HCT116 (cell line): ENCODE measurements around the gene KIFC1. TPM values are rescaled to one million over a fixed set of nuclear protein-coding genes. Genes with fewer than 3 reads are reported as not detected.

ENCODE experiments used
- ATAC-seq: fragments of 200-7000 bp; cut with Tn5 transposase; 2 replicates; pipeline ENCODE4 v1.9.1; 2020; ENCODE audit warnings: mild to moderate bottlenecking, moderate library complexity
- BruUV-seq: library from RNA; stranded (reverse); fragments of 400-500 nt; replicated peaks from 2 replicates; lab custom pipeline; 2021; lab: Mats Ljungman, UMichigan
- CTCF ChIA-PET: fragments of 300-600 bp; sonication (Branson Sonifier 250); formaldehyde crosslinking; loops from one replicate; lab custom pipeline; 2021; ENCODE audit warnings: antibody characterized with exemption; lab: Charles Lee
- POLR2A ChIA-PET: fragments of 300-600, 350-600 bp; sonication (Branson Sonifier 250); formaldehyde crosslinking; loops from one replicate; lab custom pipeline; 2021; ENCODE audit warnings: antibody characterized with exemption; lab: Charles Lee
- RAD21 ChIA-PET, 2 experiments: fragments of 300-600 bp; sonication (Branson Sonifier 250); formaldehyde crosslinking; loops; one replicate each; lab custom pipeline; 2023; ENCODE audit warnings: low total read pairs in 2 of 2; ENCODE audit not compliant: uncharacterized antibody in 2 of 2, unreplicated experiment in 2 of 2, low non-redundant PET in 1 of 2; lab: Charles Lee
- DNase-seq: peaks from one replicate; pipeline ENCODE4 v3.0.0-alpha.2; 2010; ENCODE audit warnings: low read depth, low spot score
- H2AFZ ChIP-seq: fragments of 200-600 bp; shearing (Covaris generic), sonication (generic); 2 replicates; pipeline ENCODE4 v1.6.1; 2017; ENCODE audit warnings: low read depth, mixed run types, mixed read lengths, antibody characterized with exemption, low read length; ENCODE audit not compliant: poor library complexity, severe bottlenecking
- H3K27ac ChIP-seq: 2 replicates; pipeline ENCODE4 v1.5.1; 2012; ENCODE audit warnings: low read depth, low read length
- H3K27me3 ChIP-seq: fragments of 200-600 bp; sonication (generic); 2 replicates; pipeline ENCODE4 v1.6.1; 2016; ENCODE audit warnings: mixed run types, low read length, mixed read lengths; ENCODE audit not compliant: insufficient read depth
- H3K36me3 ChIP-seq, 2 experiments: fragments of 200-500 bp in 1 of 2; fragments of 200-600 bp in 1 of 2; sonication (Bioruptor generic) in 1 of 2; sonication (generic) in 1 of 2; 2 replicates each; pipeline versions ENCODE4 v1.5.1 to v1.6.1; 2014 to 2016; ENCODE audit warnings: low read length in 2 of 2, inconsistent platforms in 1 of 2, mixed read lengths in 1 of 2, mixed run types in 1 of 2; ENCODE audit not compliant: insufficient read depth in 2 of 2, control insufficient read depth in 1 of 2
- H3K4me1 ChIP-seq, 2 experiments: fragments of 200-600 bp in 1 of 2; sonication (generic) in 1 of 2; 2 replicates each; pipeline versions ENCODE4 v1.5.1 to v1.6.1; 2012 to 2017; ENCODE audit warnings: low read length in 2 of 2, inconsistent platforms in 1 of 2, mild to moderate bottlenecking in 1 of 2, mixed read lengths in 1 of 2, mixed run types in 1 of 2, moderate library complexity in 1 of 2; ENCODE audit not compliant: insufficient read depth in 2 of 2, control insufficient read depth in 1 of 2
- H3K4me2 ChIP-seq: fragments of 200-600 bp; sonication (generic); 2 replicates; pipeline ENCODE4 v1.6.1; 2017; ENCODE audit warnings: mixed run types, low read length, mixed read lengths
- H3K4me3 ChIP-seq, 2 experiments: fragments of 200-600 bp in 1 of 2; sonication (generic) in 1 of 2; replicated peaks in 1 of 2; 2 replicates each; pipeline ENCODE4 v1.5.1; 2011 to 2016; ENCODE audit warnings: low read length in 2 of 2, control low read depth in 1 of 2, low read depth in 1 of 2, mild to moderate bottlenecking in 1 of 2, mixed read lengths in 1 of 2, mixed run types in 1 of 2
- H3K79me2 ChIP-seq: fragments of 200-600 bp; sonication (generic); 2 replicates; pipeline ENCODE4 v1.6.1; 2017; ENCODE audit warnings: mild to moderate bottlenecking, mixed run types, low read length, moderate library complexity, mixed read lengths; ENCODE audit not compliant: insufficient read depth
- H3K9ac ChIP-seq: fragments of 200-600 bp; sonication (generic); 2 replicates; pipeline ENCODE4 v1.6.1; 2016; ENCODE audit warnings: low read length, mixed read lengths
- H3K9me2 ChIP-seq: fragments of 200-600 bp; sonication (generic), shearing (Covaris generic); 2 replicates; pipeline ENCODE4 v1.6.1; 2017; ENCODE audit warnings: mixed run types, mild to moderate bottlenecking, moderate library complexity; ENCODE audit not compliant: insufficient read depth
- H3K9me3 ChIP-seq, 2 experiments: fragments of 200-500 bp in 1 of 2; fragments of 200-600 bp in 1 of 2; sonication (Bioruptor generic) in 1 of 2; sonication (generic) in 1 of 2; 2 replicates each; pipeline ENCODE4 v1.6.1; 2014 to 2017; ENCODE audit warnings: low read length in 2 of 2, mixed read lengths in 2 of 2, inconsistent platforms in 1 of 2, low read depth in 1 of 2, mild to moderate bottlenecking in 1 of 2, mixed run types in 1 of 2, moderate library complexity in 1 of 2; ENCODE audit not compliant: control insufficient read depth in 1 of 2, insufficient read depth in 1 of 2
- H4K20me1 ChIP-seq: fragments of 200-600 bp; sonication (generic), shearing (Covaris generic); 2 replicates; pipeline ENCODE4 v1.6.1; 2017; ENCODE audit warnings: mixed run types, mild to moderate bottlenecking, moderate library complexity; ENCODE audit not compliant: insufficient read depth
- ATF3 ChIP-seq: IDR thresholded peaks from 2 replicates; pipeline ENCODE4 v1.6.1; 2012
- CBX3 ChIP-seq: IDR thresholded peaks from 2 replicates; pipeline ENCODE4 v1.6.1; 2012; ENCODE audit warnings: low read depth
- FOSL1 ChIP-seq: IDR thresholded peaks from 2 replicates; pipeline ENCODE4 v1.6.1; 2012; ENCODE audit warnings: low read depth
- MAX ChIP-seq: IDR thresholded peaks from 2 replicates; pipeline ENCODE4 v1.6.1; 2012
- POLR2A ChIP-seq: IDR thresholded peaks from 2 replicates; pipeline ENCODE4 v1.7.0; 2011; ENCODE audit warnings: borderline replicate concordance; ENCODE audit not compliant: insufficient read depth, insufficient read length; ENCODE audit errors: extremely low read depth
- POLR2AphosphoS5 ChIP-seq: IDR thresholded peaks from 2 replicates; pipeline ENCODE4 v1.6.1; 2011; ENCODE audit warnings: mild to moderate bottlenecking, low read depth, low read length, moderate library complexity
- RAD21 ChIP-seq: IDR thresholded peaks from 2 replicates; pipeline ENCODE4 v1.6.1; 2012; ENCODE audit warnings: low read depth, mild to moderate bottlenecking
- SIN3A ChIP-seq: IDR thresholded peaks from 2 replicates; pipeline ENCODE4 v1.6.1; 2012; ENCODE audit warnings: low read depth
- SP1 ChIP-seq: IDR thresholded peaks from 2 replicates; pipeline ENCODE4 v1.6.1; 2012; ENCODE audit warnings: low read depth
- SRF ChIP-seq: IDR thresholded peaks from 2 replicates; pipeline ENCODE4 v1.6.1; 2012; ENCODE audit warnings: low read depth
- ZBTB33 ChIP-seq: IDR thresholded peaks from 2 replicates; pipeline ENCODE4 v1.6.1; 2011; ENCODE audit warnings: mild to moderate bottlenecking, low read length, moderate library complexity; ENCODE audit not compliant: insufficient replicate concordance; ENCODE audit errors: extremely low read depth
- ZFX ChIP-seq: fragments of 450-650 bp; IDR thresholded peaks from 2 replicates; pipeline ENCODE4 v1.6.1; 2017
- intact Hi-C: fragments of 100-400 bp; cut with micrococcal nuclease; formaldehyde crosslinking; loops from 2 replicates; pipeline ENCODE4 v1.10.0; 2022
- total RNA-seq: library from RNA; stranded (reverse); gene quantifications from one replicate; pipeline ENCODE4 v1.2.1, GENCODE V29; 2021; ENCODE audit not compliant: unreplicated experiment

The KIFC1 gene
- total RNA-seq, 1 experiment from 2014 or later = 84.7 TPM

GRCh38 chr6:33452496-33452895 lies 60.9 kb downstream of the KIFC1 start:
- Histone ChIP-seq H2AFZ (no peak overlapping the region), H3K4me3 (no peak overlapping the region), H3K36me3 (peaks cover 4 to 14% of the 10 kb centered on the region in 2 experiments; a peak in 3 of 4 replicates), H3K9me2 (no peaks in the 10 kb centered on the region), H4K20me1 (no peaks in the 10 kb centered on the region), H3K4me1 (peaks cover 5 to 11% of the 10 kb centered on the region in 2 experiments; a peak in 3 of 4 replicates), H3K27me3 (no peaks in the 10 kb centered on the region), H3K79me2 (peaks cover 30% of the 10 kb centered on the region), H3K9me3 (no peaks in the 10 kb centered on the region), H3K27ac (no peak overlapping the region), H3K9ac (no peak overlapping the region), H3K4me2 (peak overlapping the region; percentile 98; the same call in 1 of the 2 replicates)
- no peak for DNase-seq
- ChIA-PET POLR2A (no interaction called here), CTCF (no interaction called here), RAD21 (no interaction called here)
- intact Hi-C loops = no loop called here
- no peak for ATAC-seq
- no TSS peak for BruUV-seq
- TF ChIP-seq POLR2A = no peak
- TF ChIP-seq ZBTB33 = no peak
- TF ChIP-seq CBX3 = no peak
- no peak for TF ChIP-seq RAD21
- no peak for TF ChIP-seq SRF
- no peak for TF ChIP-seq ZFX
- no peak for TF ChIP-seq MAX
- TF ChIP-seq SP1 = no peak
- no peak for TF ChIP-seq SIN3A
- no peak for TF ChIP-seq POLR2AphosphoS5
- TF ChIP-seq ATF3 = no peak
- TF ChIP-seq FOSL1 = no peak
